ENCODE measurements around the gene JAKMIP1.
A peak's percentile ranks its signal among the peaks of the same experiment; 100 is the strongest.
"Not testable (repeated sequence)": the region's sequence is repeated elsewhere in the genome, so short reads cannot be mapped to it uniquely, and the experiment has no call there.

The JAKMIP1 gene

GRCh38 chr4:6003485-6003884, 196.9 kb downstream of the JAKMIP1 start:
- DNase-seq: not testable (repeated sequence)

- DNase-seq: no peak
These were observed 197.4 kb downstream of the JAKMIP1 start for GRCh38 chr4:6002926-6003325.

- no peak for DNase-seq
These were observed 197.9 kb downstream of the JAKMIP1 start for GRCh38 chr4:6002492-6002833.

DNA sequence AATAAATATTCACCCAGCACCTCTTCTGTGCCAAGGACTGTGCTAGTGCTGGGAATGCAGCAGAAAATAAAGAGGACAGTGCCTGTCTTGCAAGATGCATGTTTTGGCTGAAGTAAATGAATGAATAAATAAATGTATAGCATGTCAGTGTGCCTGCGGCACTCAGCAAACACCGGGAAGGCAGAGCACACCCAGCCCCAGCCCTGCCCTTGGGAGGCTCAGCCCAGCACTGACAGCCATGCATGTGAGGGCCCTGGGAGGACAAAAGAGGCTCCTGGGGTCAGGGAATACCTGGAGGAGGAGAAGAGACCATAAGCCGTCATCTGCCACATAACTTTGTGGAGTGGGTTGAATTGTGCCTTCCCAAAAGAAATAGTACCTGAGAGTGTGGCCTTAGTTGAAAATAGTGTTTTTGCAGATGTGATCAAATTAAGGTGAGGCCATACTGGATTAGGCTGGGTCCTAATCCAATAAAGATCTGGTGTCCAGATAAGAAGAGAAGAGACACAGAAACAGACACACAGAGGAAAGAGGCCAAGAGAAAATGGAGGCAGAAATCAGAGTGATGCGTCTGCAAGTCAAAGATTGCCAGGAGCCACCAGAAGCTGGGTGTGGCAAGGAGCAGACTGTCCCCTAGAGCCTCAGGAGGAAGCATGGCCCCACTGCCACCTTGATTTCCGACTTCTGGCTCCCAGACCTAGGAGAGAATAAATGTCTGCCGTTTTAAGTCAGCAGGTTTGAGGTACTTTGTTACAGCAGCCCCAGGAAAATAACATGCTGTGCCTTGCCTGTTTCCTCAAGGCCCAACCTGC, 198.5 kb downstream of the JAKMIP1 start:
- DNase-seq: no peak

- no peak for DNase-seq
These were observed 200.5 kb downstream of the JAKMIP1 start for GRCh38 chr4:5999830-6000365.

DNA sequence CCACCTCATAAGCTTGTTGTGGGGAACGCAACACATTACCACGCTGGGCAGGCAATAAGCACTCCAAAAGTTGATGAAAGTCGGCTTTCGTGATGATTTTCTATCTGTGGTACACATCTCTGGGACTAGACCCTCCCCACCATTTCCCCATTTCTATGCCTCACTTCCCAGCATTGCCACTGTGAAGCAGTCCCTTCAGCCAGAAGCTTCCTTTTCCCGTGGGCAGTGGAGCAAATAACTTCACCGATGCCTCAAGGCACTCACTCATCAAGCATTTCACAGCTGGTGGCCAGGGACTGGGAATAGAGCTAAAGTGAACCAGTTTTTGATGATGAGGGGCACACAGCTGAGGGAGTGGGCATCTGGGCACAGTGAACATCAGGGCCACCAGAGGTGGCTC, 201.0 kb downstream of the JAKMIP1 start:
- no peak for DNase-seq

DNA sequence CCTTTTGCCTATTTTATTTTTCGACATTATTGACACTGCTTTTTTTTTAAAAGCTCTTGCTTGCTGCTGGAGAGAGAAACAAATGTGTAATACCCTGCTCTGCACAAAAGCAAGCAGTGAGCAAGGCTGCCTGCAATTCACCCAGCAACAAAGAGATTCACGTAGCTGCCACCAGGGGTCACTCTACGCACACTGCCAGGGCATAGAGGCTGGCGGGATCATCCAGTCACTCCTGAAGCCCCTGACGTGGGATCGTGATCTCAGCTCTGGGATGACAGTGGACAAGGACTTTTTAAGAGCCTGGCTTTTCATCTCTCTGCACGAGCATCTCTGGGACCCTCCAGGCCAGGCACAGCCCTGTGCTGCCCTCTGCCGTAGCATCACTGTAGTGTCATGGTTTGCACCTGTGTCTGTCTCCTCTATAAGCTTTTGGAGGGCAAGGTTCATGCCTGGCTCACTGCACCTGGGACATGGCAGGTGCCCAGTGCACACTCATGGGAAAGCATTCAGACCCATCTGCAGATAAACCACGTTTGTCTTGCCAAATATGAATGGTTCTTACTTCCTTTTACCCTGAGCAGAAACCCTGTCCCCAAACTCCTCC, 201.9 kb downstream of the JAKMIP1 start:
- peak in 1 of 2 experiments; percentile 32 for DNase-seq

GRCh38 chr4:5996641-5997040, 203.7 kb downstream of the JAKMIP1 start:
- no peak for DNase-seq

DNA sequence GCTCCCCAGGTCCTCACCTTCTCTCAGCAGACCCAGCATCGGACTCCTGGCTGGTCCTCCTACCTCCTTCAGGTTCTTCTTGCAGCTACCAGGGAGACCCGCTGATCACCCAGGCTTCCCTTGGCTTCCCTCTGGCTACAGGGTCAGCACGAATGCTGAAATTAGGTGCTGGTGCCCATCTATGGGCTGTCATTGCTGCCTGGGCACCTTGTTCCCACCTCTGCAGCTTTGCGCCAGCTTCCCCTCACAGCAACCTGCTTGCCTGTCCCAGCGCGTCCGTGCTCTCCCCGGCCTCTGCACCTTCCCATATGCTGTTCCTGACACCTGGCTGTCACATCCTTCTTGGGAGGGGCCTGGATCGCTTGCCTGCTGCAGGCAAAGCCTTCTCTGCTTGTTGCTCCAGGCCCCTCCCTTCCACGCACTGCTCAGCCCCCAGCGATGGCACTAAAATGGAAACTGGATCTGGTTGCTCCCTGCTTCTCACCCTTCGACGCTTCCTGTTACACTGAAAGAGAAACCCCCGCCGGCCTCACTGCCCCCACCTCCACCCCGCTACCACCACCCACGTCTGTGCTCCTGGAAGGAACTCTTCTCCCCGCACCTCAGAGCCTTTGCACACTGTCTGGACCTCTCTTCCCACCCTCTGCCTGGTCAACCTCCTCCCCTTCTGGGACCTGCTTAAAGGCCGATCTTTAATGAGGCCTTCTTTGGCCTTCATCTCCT, 204.3 kb downstream of the JAKMIP1 start:
- DNase-seq: no peak

DNA sequence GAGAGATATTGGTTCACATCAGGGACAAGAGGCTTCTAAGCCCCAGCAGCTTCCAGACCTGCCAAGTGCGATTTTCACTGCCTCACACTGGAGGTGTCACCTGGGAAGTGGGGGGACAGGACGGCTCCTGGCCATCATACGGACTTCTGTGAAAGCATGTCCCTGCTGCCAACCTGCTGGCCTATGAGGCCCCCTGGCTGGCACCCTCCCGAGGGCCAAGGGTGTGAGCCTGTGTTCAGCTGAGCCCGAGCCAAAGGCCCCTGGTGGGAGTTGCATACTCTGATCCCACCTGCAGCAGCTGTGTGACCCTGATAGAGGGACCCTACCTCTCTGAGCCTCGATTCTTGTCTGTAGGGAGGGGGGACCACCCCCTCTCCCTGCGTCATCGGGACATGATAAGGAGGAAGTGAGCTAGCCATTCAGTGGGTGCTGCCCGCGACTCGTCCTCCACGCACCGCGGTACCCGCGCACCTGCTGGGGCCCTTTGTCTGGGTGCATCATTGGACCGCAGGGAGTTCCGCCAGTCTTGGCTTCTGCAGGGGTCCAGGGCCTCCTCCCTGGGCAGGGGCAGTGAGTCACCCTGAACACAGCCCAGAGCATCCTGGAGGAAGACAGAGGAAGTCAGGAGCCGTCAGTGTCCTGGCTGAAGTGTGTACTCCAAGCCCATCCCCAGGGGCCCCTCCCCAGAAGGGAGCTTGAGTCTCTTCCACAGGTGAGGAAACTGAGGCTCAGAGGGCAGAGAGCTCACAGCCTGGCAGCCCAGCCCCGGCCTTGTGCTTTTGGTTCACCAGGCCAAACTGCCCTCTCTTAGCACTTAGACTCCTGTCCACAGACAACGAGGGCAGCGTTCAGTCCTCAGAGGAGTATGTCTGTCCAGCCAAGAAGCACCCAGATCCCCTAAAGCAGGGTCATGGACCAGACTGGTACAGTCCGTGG, 206.2 kb downstream of the JAKMIP1 start:
- no peak for DNase-seq

- not testable (repeated sequence) for DNase-seq
These were observed 207.0 kb downstream of the JAKMIP1 start for GRCh38 chr4:5993346-5993745.

DNA sequence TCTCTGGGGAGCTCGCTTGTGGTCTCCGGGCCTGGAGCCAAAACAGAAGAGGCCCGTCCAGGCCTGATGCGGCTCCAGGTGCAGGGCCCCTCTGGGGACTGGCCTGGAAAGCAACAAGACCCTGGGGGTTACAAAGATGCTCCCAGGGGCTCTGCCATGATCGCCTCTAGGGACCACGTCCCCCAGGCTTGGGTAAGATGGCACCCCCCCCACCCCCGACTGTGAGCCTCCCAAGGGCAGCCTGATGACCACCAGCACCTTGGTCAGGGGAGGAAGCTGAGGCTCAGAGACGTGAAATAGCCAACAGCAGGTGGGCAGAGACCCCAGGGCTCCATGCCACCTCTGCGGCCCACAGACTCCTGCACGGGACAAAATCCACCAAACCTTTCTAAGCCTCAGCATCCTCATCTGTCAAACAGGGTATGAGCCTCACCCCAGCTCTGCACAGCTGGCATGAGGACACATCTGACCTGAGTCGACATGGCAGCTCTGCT, 207.5 kb downstream of the JAKMIP1 start:
- no peak for DNase-seq

DNA sequence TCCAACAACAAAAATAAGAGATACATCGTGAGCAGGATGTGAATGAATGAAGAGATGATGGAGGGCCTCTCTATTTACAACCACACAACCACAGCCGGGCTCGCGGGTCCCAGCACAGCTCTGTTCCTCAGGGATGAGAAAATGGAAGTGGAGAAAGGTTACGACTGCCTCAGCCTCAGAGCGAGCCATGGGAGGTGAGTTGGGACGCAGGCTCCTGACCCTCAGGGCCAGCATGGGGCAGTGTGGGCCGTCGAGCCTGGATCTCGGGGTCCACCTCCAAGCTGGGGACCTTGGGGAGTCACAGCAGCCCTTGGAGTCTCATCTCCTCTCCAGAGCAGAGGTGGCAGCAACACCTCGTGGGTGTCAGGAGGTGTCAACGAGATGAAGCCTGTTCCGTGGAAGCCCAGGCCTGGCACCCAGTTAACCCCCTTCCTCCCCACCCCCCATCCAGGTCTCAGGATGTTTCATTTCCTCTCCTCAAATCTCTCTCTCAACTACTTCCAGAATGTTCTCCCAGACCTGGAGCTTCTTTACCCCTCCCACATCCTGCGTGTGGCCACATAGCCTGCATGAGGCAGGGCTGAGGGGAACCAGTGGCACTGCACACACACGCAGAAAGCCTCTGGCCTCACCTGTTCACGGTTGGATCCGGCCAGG, 208.1 kb downstream of the JAKMIP1 start:
- DNase-seq: no peak

GRCh38 chr4:5991405-5991804, 208.9 kb downstream of the JAKMIP1 start:
- no peak for DNase-seq

DNA sequence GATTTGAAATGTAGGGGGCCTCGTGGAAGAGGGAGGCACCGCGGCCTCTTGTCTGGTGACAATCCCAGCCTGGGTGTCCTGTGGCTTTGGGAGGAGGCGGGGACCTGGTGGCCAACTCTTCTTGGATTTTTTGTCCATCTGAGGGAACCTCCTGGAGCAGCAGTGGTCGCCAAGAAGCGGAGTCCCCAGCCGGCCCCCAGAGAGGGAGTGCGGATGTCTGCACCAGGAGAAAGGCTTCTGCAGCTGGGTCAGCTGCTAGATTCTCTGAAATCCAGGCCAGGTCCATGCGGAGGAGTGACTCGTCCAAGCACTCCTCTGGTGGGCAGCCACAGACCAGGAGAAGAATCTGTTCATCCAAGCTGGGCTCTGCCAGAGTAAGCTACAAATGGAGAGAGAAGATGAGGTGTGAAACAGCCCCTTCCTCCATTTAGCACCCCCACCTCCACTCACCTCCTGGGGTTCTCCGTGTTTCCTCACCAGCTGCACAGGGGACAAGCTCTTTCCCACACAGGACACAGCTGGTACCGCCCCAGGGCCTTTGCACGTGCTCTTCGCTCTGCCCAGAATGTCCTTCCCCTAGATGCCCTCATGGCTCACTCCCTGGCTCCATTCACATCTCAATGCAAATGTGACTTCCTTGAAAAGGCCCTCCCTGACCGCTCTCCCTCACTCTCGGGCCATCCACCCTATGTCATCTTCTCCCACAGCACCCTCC, 209.7 kb downstream of the JAKMIP1 start:
- DNase-seq: no peak

GRCh38 chr4:5989236-5990225, 210.8 kb downstream of the JAKMIP1 start:
- DNase-seq: no peak

DNA sequence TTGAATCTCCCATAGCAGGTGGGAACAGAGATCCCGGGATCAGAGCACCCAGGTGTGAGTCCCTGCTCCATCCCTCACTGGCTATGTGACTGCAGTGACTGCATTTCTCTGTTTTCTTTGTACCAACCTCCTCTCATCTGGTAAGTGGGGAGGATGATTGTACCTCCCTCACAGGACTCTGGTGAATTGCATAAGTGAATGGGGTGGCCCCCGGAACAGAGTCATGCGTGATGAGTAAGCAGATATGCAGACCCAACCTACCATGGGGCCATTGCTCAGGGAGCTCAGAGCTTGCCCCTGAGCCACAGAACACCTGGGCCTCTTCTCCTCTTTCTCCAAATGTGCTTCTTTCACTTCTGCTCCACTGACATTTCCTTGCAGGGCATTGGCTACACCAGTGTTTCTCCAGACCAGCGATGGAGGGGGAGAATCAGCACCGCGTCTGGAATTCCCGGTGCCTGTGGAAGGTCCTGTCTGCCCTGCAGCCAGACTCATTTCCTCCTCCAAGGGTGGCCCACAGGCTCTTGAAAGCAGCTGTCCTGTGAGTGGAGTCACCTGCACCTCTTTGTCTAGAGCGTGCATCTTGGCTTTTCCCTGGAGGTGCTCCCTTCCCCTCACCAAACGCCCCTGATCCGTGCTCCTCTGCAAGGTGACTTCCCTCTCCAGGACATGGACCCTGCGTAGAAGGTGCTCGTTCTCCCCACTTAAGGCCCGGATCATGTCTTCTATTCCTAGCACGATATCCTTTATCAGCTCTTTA, 212.1 kb downstream of the JAKMIP1 start:
- DNase-seq: no peak

- DNase-seq: no peak
These were observed 215.5 kb downstream of the JAKMIP1 start for GRCh38 chr4:5984843-5985242.

Measured in SW 1271 (cell line).